Measurements from ENCODE around the gene VWCE.
A peak's percentile ranks its signal among the peaks of the same experiment; 100 is the strongest.

VWCE gene

GRCh38 chr11:61329871-61330270 lies 34.8 kb upstream of the VWCE start:
- no peak for DNase-seq

- no peak for DNase-seq
Observed at GRCh38 chr11:61328351-61328750, 33.2 kb upstream of the VWCE start.

- DNase-seq: no peak
Observed at GRCh38 chr11:61327669-61328071, 32.6 kb upstream of the VWCE start.

GRCh38 chr11:61325649-61326414 lies 30.7 kb upstream of the VWCE start:
- DNase-seq: no peak

GRCh38 chr11:61315260-61315659 lies 20.1 kb upstream of the VWCE start:
- DNase-seq: no peak

- no peak for DNase-seq
Observed at GRCh38 chr11:61310749-61311148, 15.6 kb upstream of the VWCE start.

- DNase-seq: no peak
Observed at GRCh38 chr11:61309739-61310138, 14.6 kb upstream of the VWCE start.

GRCh38 chr11:61309141-61309540 lies 14.0 kb upstream of the VWCE start:
- DNase-seq: no peak

- no peak for DNase-seq
Observed at GRCh38 chr11:61307354-61307753, 12.2 kb upstream of the VWCE start.

- no peak for DNase-seq
Observed at GRCh38 chr11:61306221-61306620, 11.1 kb upstream of the VWCE start.

GRCh38 chr11:61305417-61305816 lies 10.3 kb upstream of the VWCE start:
- no peak for DNase-seq

- DNase-seq: no peak
Observed at GRCh38 chr11:61303725-61304124, 8.6 kb upstream of the VWCE start.

GRCh38 chr11:61302550-61302949 lies 7.4 kb upstream of the VWCE start:
- no peak for DNase-seq

GRCh38 chr11:61298663-61299244 lies 3.6 kb upstream of the VWCE start:
- no peak for DNase-seq

- no peak for DNase-seq
Observed at GRCh38 chr11:61297746-61298145, 2.6 kb upstream of the VWCE start.

- no peak for DNase-seq
Observed at GRCh38 chr11:61297341-61297740, 2.2 kb upstream of the VWCE start.

- no peak for DNase-seq
Observed at GRCh38 chr11:61295596-61295926, 445 bp upstream of the VWCE start.

GRCh38 chr11:61293867-61294716 lies 1.0 kb downstream of the VWCE start:
- DNase-seq: peak; percentile 53 to 72

- no peak for DNase-seq
Observed at GRCh38 chr11:61292356-61292755, 2.8 kb downstream of the VWCE start.

- DNase-seq: no peak
Observed at GRCh38 chr11:61290905-61291690, 4.0 kb downstream of the VWCE start.

- no peak for DNase-seq
Observed at GRCh38 chr11:61287338-61287977, 7.7 kb downstream of the VWCE start.

- no peak for DNase-seq
Observed at GRCh38 chr11:61283613-61284012, 11.5 kb downstream of the VWCE start.
